ENCODE data around the gene SRSF5. TPM values are rescaled to one million over a fixed set of nuclear protein-coding genes. Genes with fewer than 3 reads are reported as not detected.
A peak's percentile ranks its signal among the peaks of the same experiment; 100 is the strongest.

The SRSF5 gene
- total RNA-seq, 1 experiment from 2014 or later = 310 TPM

- H3K27me3 Mint-ChIP-seq (ENCODE audit: insufficient read depth, unreplicated experiment) = no peaks in the 10 kb centered on the region
- no peak overlapping the region for H3K27ac Mint-ChIP-seq (ENCODE audit: unreplicated experiment)
- H3K36me3 Mint-ChIP-seq (ENCODE audit: insufficient read depth, unreplicated experiment) = peaks cover 5% of the 10 kb centered on the region
- Histone ChIP-seq H3K4me3 (ENCODE audit: low read depth, low read length) (no peak overlapping the region), H3K27me3 (replicated peaks; ENCODE audit: control insufficient read depth, insufficient read depth, low read length) (no peaks in the 10 kb centered on the region), H3K4me1 (peaks cover 44% of the 10 kb centered on the region), H3K9me3 (no peaks in the 10 kb centered on the region), H3K36me3 (ENCODE audit: control insufficient read depth, insufficient read depth, low read length) (no peaks in the 10 kb centered on the region)
- peak; percentile 49 to 68 for DNase-seq
- POLR2A ChIA-PET = no interaction called here
- no peak overlapping the region for H3K4me3 Mint-ChIP-seq (ENCODE audit: unreplicated experiment)
- CTCF ChIA-PET = interaction anchor here (1.2 to 2.3 kb wide), 2 partner anchors 84 to 213 kb away, joined by 3 to 15 read pairs; no protein-coding TSS in a partner anchor
- intact Hi-C loops (cut with micrococcal nuclease; ENCODE audit: unreplicated experiment) = loop anchor here (5.0 to 10.0 kb wide), 2 partner anchors 47 to 231 kb away; no protein-coding TSS in a partner anchor
- TF ChIP-seq, protein P1, sequence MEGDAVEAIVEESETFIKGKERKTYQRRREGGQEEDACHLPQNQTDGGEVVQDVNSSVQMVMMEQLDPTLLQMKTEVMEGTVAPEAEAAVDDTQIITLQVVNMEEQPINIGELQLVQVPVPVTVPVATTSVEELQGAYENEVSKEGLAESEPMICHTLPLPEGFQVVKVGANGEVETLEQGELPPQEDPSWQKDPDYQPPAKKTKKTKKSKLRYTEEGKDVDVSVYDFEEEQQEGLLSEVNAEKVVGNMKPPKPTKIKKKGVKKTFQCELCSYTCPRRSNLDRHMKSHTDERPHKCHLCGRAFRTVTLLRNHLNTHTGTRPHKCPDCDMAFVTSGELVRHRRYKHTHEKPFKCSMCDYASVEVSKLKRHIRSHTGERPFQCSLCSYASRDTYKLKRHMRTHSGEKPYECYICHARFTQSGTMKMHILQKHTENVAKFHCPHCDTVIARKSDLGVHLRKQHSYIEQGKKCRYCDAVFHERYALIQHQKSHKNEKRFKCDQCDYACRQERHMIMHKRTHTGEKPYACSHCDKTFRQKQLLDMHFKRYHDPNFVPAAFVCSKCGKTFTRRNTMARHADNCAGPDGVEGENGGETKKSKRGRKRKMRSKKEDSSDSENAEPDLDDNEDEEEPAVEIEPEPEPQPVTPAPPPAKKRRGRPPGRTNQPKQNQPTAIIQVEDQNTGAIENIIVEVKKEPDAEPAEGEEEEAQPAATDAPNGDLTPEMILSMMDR (IDR thresholded peaks at IDR 0.05; ENCODE audit: insufficient read depth in 1 of 2, low read depth in 1 of 2, low read length in 1 of 2, severe bottlenecking in 1 of 2, unreplicated experiment in 1 of 2) = no peak
- peaks cover 8% of the 10 kb centered on the region for H3K9me3 Mint-ChIP-seq (ENCODE audit: unreplicated experiment)
- BruUV-seq (replicated peaks) = no TSS peak
- H3K4me1 Mint-ChIP-seq (ENCODE audit: low read depth, unreplicated experiment) = peaks cover 15% of the 10 kb centered on the region
These were observed 48.6 kb downstream of the SRSF5 start for GRCh38 chr14:69815556-69815955.

DNA sequence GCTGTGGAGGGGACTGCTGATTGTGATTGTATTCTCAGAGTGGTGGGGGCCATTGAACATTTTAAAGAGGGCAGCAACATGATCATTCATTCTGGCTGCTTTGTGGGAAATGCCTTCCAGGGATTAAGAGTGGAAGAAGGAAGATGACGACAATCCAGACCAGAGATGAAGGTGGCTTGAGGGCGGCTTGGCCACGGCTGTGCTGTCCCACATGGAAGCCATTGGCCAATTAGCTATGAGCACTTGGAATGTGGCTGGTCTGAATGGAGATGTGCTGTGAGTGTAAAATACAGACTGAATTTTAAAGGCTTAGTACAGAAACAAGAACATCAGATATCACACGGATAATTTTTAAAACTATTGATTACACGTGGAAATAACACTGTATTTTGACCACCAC, 49.3 kb downstream of the SRSF5 start:
- Histone ChIP-seq H3K4me1 (peaks cover 38% of the 10 kb centered on the region), H3K4me3 (ENCODE audit: low read depth, low read length) (no peak overlapping the region), H3K36me3 (ENCODE audit: control insufficient read depth, insufficient read depth, low read length) (no peaks in the 10 kb centered on the region), H3K27me3 (replicated peaks; ENCODE audit: control insufficient read depth, insufficient read depth, low read length) (no peaks in the 10 kb centered on the region), H3K9me3 (no peaks in the 10 kb centered on the region)
- Mint-ChIP-seq H3K4me1 (ENCODE audit: low read depth, unreplicated experiment) (peaks cover 8% of the 10 kb centered on the region), H3K9me3 (ENCODE audit: unreplicated experiment) (peaks cover 2% of the 10 kb centered on the region), H3K36me3 (ENCODE audit: insufficient read depth, unreplicated experiment) (peaks cover 5% of the 10 kb centered on the region), H3K27me3 (ENCODE audit: insufficient read depth, unreplicated experiment) (no peaks in the 10 kb centered on the region), H3K27ac (ENCODE audit: unreplicated experiment) (no peak overlapping the region), H3K4me3 (ENCODE audit: unreplicated experiment) (no peak overlapping the region)
- CTCF ChIA-PET = interaction anchor here (1.0 to 2.3 kb wide), 2 partner anchors 212 to 258 kb away, joined by 4 to 15 read pairs; no protein-coding TSS in a partner anchor
- no TSS peak for BruUV-seq (replicated peaks)
- DNase-seq = no peak
- intact Hi-C loops (cut with micrococcal nuclease; ENCODE audit: unreplicated experiment) = loop anchor here (5.0 to 10.0 kb wide), 2 partner anchors 46 to 231 kb away; no protein-coding TSS in a partner anchor
- POLR2A ChIA-PET = no interaction called here
- TF ChIP-seq, protein P1 (IDR thresholded peaks at IDR 0.05; ENCODE audit: insufficient read depth in 1 of 2, low read depth in 1 of 2, low read length in 1 of 2, severe bottlenecking in 1 of 2, unreplicated experiment in 1 of 2) = no peak

DNA sequence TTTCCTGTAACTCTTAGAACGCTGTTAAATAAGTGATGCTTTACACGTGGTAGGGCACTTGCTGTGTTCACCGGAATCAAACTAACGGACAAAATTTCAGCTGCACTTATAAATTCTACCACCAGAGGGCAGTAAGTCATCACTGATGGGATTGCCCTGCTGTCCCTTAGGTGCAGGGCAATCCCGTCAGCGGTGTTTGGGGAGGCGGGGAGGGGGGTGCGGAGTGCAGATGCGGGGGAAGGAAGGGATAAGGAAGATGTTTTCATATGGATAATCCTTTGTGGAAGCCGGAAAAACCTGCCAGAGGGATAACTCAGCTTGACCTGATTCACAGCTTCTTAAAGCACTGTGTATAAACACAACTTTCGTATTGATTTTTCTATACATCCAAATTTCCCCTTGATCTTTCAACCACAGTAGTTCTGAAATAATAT, 51.8 kb downstream of the SRSF5 start:
- intact Hi-C loops (cut with micrococcal nuclease; ENCODE audit: unreplicated experiment) = loop anchor here (1.0 to 10.0 kb wide), 5 partner anchors 44 to 500 kb away; no protein-coding TSS in a partner anchor
- ChIA-PET POLR2A (no interaction called here), CTCF (interaction anchor here (0.6 to 3.0 kb wide), 11 partner anchors 30 to 470 kb away, joined by 3 to 39 read pairs (median 5); partner anchors contain the start of gene SRSF5)
- H3K4me3 ChIP-seq (ENCODE audit: low read depth, low read length) = no peak overlapping the region
- Mint-ChIP-seq H3K4me1 (ENCODE audit: low read depth, unreplicated experiment) (no peaks in the 10 kb centered on the region), H3K9me3 (ENCODE audit: unreplicated experiment) (no peaks in the 10 kb centered on the region), H3K27me3 (ENCODE audit: insufficient read depth, unreplicated experiment) (no peaks in the 10 kb centered on the region), H3K36me3 (ENCODE audit: insufficient read depth, unreplicated experiment) (no peaks in the 10 kb centered on the region), H3K27ac (ENCODE audit: unreplicated experiment) (no peak overlapping the region), H3K4me3 (ENCODE audit: unreplicated experiment) (no peak overlapping the region)
- no peaks in the 10 kb centered on the region for H3K27me3 ChIP-seq (replicated peaks; ENCODE audit: control insufficient read depth, insufficient read depth, low read length)
- TF ChIP-seq, protein P1 (IDR thresholded peaks at IDR 0.05; ENCODE audit: insufficient read depth in 1 of 2, low read depth in 1 of 2, low read length in 1 of 2, severe bottlenecking in 1 of 2, unreplicated experiment in 1 of 2) = peak; percentile 76 to 80
- DNase-seq = peak; percentile 70 to 81
- no peaks in the 10 kb centered on the region for H3K9me3 ChIP-seq
- H3K36me3 ChIP-seq (ENCODE audit: control insufficient read depth, insufficient read depth, low read length) = no peaks in the 10 kb centered on the region
- peaks cover 18% of the 10 kb centered on the region for H3K4me1 ChIP-seq
- BruUV-seq (replicated peaks) = no TSS peak
